ENCODE results near the gene AASDHPPT. TPM values are rescaled to one million over a fixed set of nuclear protein-coding genes. Genes with fewer than 3 reads are reported as not detected.
"Not testable (repeated sequence)": the region's sequence is repeated elsewhere in the genome, so short reads cannot be mapped to it uniquely, and the experiment has no call there.

The AASDHPPT gene
- total RNA-seq, 2 donors from 2014 or later: 17.4 to 17.5 TPM

DNA sequence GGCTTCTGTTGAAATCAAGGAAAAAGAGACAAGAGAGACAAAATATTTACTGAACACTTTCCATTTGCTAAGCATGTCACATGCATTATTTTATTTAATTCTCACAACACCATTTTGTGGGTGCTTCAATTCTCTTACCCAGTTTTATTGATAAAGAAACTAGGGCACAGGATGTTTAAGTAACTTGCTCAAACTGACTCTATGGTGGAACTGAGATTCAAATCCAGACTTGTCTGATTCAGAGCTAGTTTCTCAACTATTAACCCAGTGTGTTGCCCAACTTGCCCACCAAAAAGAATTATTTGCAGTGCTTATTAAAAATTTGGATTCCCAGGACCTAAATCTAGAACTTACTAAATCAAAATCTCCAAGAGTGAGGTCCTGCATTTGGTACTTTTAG, 33.9 kb upstream of the AASDHPPT start:
- Histone ChIP-seq H3K4me1 (no peaks in the 10 kb centered on the region), H3K9ac (ENCODE audit: low read depth in 2 of 2, low read length in 2 of 2) (no peak overlapping the region), H3K4me3 (no peak overlapping the region), H3K36me3 (no peaks in the 10 kb centered on the region), H3K9me3 (no peaks in the 10 kb centered on the region), H3K27ac (no peak overlapping the region), H3K27me3 (no peaks in the 10 kb centered on the region)
- TF ChIP-seq, protein P1, sequence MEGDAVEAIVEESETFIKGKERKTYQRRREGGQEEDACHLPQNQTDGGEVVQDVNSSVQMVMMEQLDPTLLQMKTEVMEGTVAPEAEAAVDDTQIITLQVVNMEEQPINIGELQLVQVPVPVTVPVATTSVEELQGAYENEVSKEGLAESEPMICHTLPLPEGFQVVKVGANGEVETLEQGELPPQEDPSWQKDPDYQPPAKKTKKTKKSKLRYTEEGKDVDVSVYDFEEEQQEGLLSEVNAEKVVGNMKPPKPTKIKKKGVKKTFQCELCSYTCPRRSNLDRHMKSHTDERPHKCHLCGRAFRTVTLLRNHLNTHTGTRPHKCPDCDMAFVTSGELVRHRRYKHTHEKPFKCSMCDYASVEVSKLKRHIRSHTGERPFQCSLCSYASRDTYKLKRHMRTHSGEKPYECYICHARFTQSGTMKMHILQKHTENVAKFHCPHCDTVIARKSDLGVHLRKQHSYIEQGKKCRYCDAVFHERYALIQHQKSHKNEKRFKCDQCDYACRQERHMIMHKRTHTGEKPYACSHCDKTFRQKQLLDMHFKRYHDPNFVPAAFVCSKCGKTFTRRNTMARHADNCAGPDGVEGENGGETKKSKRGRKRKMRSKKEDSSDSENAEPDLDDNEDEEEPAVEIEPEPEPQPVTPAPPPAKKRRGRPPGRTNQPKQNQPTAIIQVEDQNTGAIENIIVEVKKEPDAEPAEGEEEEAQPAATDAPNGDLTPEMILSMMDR (IDR thresholded peaks at IDR 0.05): no peak
- intact Hi-C loops (cut with DNase I): no loop called here
- DNase-seq: no peak

DNA sequence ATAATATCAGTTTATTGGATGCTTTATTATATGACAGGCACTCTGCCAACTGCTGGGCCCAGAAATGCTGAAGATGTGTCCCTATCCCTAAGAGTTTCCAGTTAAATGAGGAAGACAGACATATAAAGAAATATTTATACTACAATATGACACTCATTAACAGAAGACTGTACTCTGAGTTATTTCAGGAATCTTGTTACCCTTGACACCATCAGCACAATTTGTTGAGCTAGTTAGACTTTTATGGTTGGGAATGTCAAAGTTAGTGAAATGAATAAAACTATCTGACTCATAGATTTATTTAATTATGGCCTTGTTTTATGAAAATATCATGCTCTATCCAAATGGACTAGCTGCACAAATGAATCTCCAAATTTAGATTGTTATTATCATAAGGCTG, 29.8 kb upstream of the AASDHPPT start:
- intact Hi-C loops (cut with DNase I): no loop called here
- Histone ChIP-seq H3K4me3 (no peak overlapping the region), H3K36me3 (no peaks in the 10 kb centered on the region), H3K27ac (no peak overlapping the region), H3K4me1 (no peaks in the 10 kb centered on the region), H3K9ac (ENCODE audit: low read depth in 2 of 2, low read length in 2 of 2) (no peak overlapping the region), H3K9me3 (no peaks in the 10 kb centered on the region), H3K27me3 (no peaks in the 10 kb centered on the region)
- TF ChIP-seq, protein P1 (IDR thresholded peaks at IDR 0.05): no peak
- no peak for DNase-seq

DNA sequence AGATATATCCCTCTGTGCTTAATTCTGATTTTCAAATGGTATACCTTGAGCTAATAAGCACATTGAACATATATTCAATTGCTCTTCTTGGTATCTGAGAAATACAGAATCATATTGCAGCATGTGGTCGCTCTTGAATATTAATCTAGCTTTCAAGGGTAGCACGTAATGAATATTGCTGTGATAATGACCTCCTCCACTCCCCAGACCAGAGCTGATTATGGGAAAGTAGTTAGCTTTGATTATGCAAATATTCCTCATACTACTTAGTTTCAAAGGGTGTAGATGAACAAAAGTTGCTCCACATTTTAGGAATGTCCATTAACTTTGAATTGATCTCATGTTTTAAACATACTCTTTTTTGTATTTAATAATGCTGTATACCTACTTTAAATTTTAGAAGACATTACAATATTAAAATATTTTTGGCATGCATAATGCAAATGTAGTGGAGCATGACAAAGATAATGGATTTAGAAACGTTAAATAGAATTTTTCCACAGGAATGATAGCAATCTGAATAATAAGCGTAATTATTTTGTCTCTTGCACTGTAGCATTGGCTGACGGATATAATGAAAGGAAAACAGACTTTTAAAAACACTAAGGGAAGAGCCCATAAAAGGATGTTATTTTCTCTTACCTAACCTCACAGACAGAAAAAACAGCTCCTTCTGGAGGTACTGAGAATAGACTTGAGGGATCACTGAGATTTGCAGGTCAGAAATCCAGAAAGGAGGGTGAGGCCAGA, 27.6 kb upstream of the AASDHPPT start:
- DNase-seq: no peak
- H3K4me1 ChIP-seq: no peaks in the 10 kb centered on the region
- H3K27me3 ChIP-seq: no peaks in the 10 kb centered on the region
- no peak overlapping the region for H3K27ac ChIP-seq
- no peaks in the 10 kb centered on the region for H3K9me3 ChIP-seq
- TF ChIP-seq, protein P1 (IDR thresholded peaks at IDR 0.05): no peak
- intact Hi-C loops (cut with DNase I): no loop called here
- no peaks in the 10 kb centered on the region for H3K36me3 ChIP-seq
- H3K9ac ChIP-seq (ENCODE audit: low read depth in 2 of 2, low read length in 2 of 2): no peak overlapping the region
- no peak overlapping the region for H3K4me3 ChIP-seq

DNA sequence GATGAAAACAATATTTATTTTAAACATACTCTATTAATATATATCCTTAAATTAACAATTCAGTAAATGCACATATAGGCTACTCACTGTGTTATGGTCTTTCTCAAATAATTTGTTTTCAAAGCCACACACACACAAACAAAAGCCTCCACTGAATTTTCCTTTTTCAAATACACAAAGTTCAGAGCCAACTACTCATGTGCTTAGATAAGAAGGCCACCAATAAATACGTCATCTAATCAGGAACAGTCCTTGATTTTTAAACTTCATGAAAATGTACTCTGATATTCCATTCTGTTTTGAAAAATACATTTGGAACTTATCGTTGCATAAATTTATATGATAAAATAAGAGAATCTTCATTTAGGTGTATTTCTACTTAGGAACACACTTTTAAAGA, 26.4 kb upstream of the AASDHPPT start:
- TF ChIP-seq, protein P1 (IDR thresholded peaks at IDR 0.05): no peak
- no peak for DNase-seq
- H3K27me3 ChIP-seq: no peaks in the 10 kb centered on the region

DNA sequence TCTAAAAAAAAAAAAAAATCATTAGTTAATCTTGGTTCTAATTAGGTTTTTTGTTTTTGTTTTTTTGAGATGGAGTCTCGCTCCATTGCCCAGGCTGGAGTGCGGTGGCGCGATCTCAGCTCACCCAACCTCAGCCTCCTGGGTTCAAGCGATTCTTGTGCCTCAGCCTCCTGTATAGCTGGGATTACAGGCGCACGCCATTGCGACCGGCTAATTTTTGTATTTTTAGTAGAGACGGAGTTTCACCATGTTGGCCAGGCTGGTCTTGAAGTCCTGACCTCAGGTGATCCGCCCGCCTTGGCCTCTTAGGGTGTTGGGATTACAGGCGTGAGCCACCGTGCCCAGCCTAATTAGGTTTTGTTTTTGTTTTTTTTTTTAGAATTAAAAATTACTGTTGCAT, 19.1 kb upstream of the AASDHPPT start:
- H3K27ac ChIP-seq; H3K9me3 ChIP-seq; intact Hi-C loops (cut with DNase I); H3K27me3 ChIP-seq; DNase-seq; H3K4me3 ChIP-seq; H3K36me3 ChIP-seq; H3K4me1 ChIP-seq; H3K9ac ChIP-seq (ENCODE audit: low read depth in 2 of 2, low read length in 2 of 2): not testable (repeated sequence)

More for the DNA sequence above, 26.4 kb upstream of the AASDHPPT start:
- Histone ChIP-seq H3K4me1 (no peaks in the 10 kb centered on the region), H3K9ac (ENCODE audit: low read depth in 2 of 2, low read length in 2 of 2) (no peak overlapping the region), H3K36me3 (no peaks in the 10 kb centered on the region), H3K9me3 (no peaks in the 10 kb centered on the region), H3K4me3 (no peak overlapping the region), H3K27ac (no peak overlapping the region)
- intact Hi-C loops (cut with DNase I): no loop called here

DNA sequence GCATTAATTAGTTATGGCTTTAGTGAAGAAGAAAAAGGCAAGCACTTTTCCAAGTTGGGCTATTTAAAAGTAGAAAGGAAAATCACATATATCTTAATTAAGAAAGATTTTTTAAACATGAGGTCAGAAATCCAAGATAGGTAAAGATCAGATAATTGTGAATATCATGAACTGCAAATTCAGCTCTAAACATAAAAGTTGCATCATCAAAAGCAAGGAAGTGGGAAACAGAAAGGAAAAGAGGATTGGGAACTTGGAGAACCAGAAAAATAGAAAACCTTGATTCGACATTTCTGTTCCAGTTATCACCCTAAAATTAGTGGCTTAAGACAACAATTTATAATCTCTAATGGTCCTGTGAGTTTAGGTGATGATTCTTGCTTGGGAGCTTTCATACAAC, 17.8 kb upstream of the AASDHPPT start:
- Histone ChIP-seq H3K4me1 (no peaks in the 10 kb centered on the region), H3K27me3 (no peaks in the 10 kb centered on the region), H3K27ac (no peak overlapping the region), H3K9me3 (no peaks in the 10 kb centered on the region), H3K4me3 (no peak overlapping the region), H3K36me3 (no peaks in the 10 kb centered on the region), H3K9ac (ENCODE audit: low read depth in 2 of 2, low read length in 2 of 2) (no peak overlapping the region)
- intact Hi-C loops (cut with DNase I): no loop called here
- no peak for DNase-seq
- TF ChIP-seq, protein P1 (IDR thresholded peaks at IDR 0.05): no peak

Measured in colonic mucosa (tissue), 4 donors.